HepG2 (cell line): Measurements from ENCODE around the gene A3GALT2. TPM values are rescaled to one million over a fixed set of nuclear protein-coding genes. Genes with fewer than 3 reads are reported as not detected.

Source experiments
- ATAC-seq: fragments of 200-7000 bp; cut with Tn5 transposase; 3 replicates; pipeline ENCODE4 v1.9.1; 2020; ENCODE audit warnings: mild to moderate bottlenecking, moderate library complexity
- BruUV-seq: library from RNA; stranded (reverse); fragments of 400-500 nt; replicated peaks from 2 replicates; lab custom pipeline; 2021; lab: Mats Ljungman, UMichigan
- CTCF ChIA-PET: fragments of 300-600 bp; formaldehyde crosslinking; extraction: SDS; loops from one replicate; lab custom pipeline; 2021; ENCODE audit warnings: low total read pairs, inconsistent platforms, low intra/inter-chr PET ratio; lab: Yijun Ruan, JAX
- POLR2A ChIA-PET: fragments of 350-600 bp; sonication (Branson Sonifier 250); formaldehyde crosslinking; loops from one replicate; lab custom pipeline; 2020; ENCODE audit warnings: antibody characterized with exemption, inconsistent platforms; lab: Yijun Ruan, JAX
- DNase-seq: peaks from one replicate; pipeline ENCODE4 v3.0.0-alpha.2; 2015; ENCODE audit warnings: low spot score
- FAIRE-seq: peaks from 3 replicates; lab custom pipeline; 2011; peaks lifted over from hg19 to GRCh38; lab: Jason Lieb, UNC
- H2AFZ ChIP-seq: one replicate; pipeline ENCODE4 v1.6.1; 2011; ENCODE audit warnings: low read length, inconsistent platforms
- H3K27ac ChIP-seq: fragments of 300-600 bp; 3 replicates; pipeline ENCODE4 v1.8.0; 2011; ENCODE audit warnings: mixed run types, mild to moderate bottlenecking, mixed read lengths, low read length, inconsistent platforms; ENCODE audit not compliant: insufficient read depth; ENCODE audit errors: extremely low read length
- H3K27me3 ChIP-seq, 2 experiments: fragments of 200-600 bp in 1 of 2; 2 replicates in 1 of 2; 3 replicates in 1 of 2; pipeline versions ENCODE4 v1.6.0 to v1.8.0; 2011; ENCODE audit warnings: low read length in 2 of 2, mild to moderate bottlenecking in 2 of 2, moderate library complexity in 2 of 2, inconsistent platforms in 1 of 2; ENCODE audit not compliant: insufficient read depth in 2 of 2, control insufficient read depth in 1 of 2
- H3K36me3 ChIP-seq, 2 experiments: fragments of 200-600 bp in 1 of 2; replicated peaks in 1 of 2; 2 replicates in 1 of 2; 3 replicates in 1 of 2; pipeline versions ENCODE4 v1.5.1 to v1.8.0; 2011; ENCODE audit warnings: low read length in 2 of 2, inconsistent platforms in 1 of 2; ENCODE audit not compliant: insufficient read depth in 2 of 2, control insufficient read depth in 1 of 2
- H3K4me1 ChIP-seq: 2 replicates; pipeline ENCODE4 v1.5.1; 2012; ENCODE audit warnings: low read length, inconsistent platforms; ENCODE audit not compliant: insufficient read depth
- H3K4me2 ChIP-seq: 2 replicates; pipeline ENCODE4 v1.6.0; 2011; ENCODE audit warnings: low read depth, low read length, inconsistent platforms
- H3K4me3 ChIP-seq, 3 experiments: fragments of 200-600 bp in 1 of 3; sonication (generic), shearing (Covaris generic) in 1 of 3; replicated peaks in 1 of 3; 2 replicates each; pipeline ENCODE4 v1.5.1; 2011 to 2016; ENCODE audit warnings: low read length in 3 of 3, inconsistent platforms in 2 of 3, low read depth in 2 of 3, mild to moderate bottlenecking in 2 of 3, control low read depth in 1 of 3, mixed read lengths in 1 of 3; ENCODE audit not compliant: insufficient read depth in 1 of 3
- H3K79me2 ChIP-seq: one replicate; pipeline ENCODE4 v1.6.1; 2011; ENCODE audit warnings: low read length, inconsistent platforms; ENCODE audit not compliant: insufficient read depth
- H3K9ac ChIP-seq: 2 replicates; pipeline ENCODE4 v1.6.0; 2011; ENCODE audit warnings: mild to moderate bottlenecking, low read depth, low read length, inconsistent platforms; ENCODE audit not compliant: insufficient read depth
- H3K9me3 ChIP-seq: 2 replicates; pipeline ENCODE4 v1.5.1; 2012; ENCODE audit warnings: mild to moderate bottlenecking, low read length
- H4K20me1 ChIP-seq: 2 replicates; pipeline ENCODE4 v1.6.0; 2011; ENCODE audit warnings: inconsistent platforms, mild to moderate bottlenecking, low read length, moderate library complexity; ENCODE audit not compliant: insufficient read depth
- ARID2 ChIP-seq: sonication (generic); formaldehyde crosslinking; IDR thresholded peaks from 2 replicates; pipeline ENCODE4 v1.8.1; 2022; ENCODE audit warnings: mild to moderate bottlenecking, missing genetic modification reagents, borderline replicate concordance
- ARNTL ChIP-seq: sonication (generic); formaldehyde crosslinking; IDR thresholded peaks from 2 replicates; pipeline ENCODE4 v1.4.0; 2020; ENCODE audit warnings: mild to moderate bottlenecking, missing genetic modification reagents
- ATF1 ChIP-seq: IDR thresholded peaks from 2 replicates; pipeline ENCODE4 v1.6.1; 2016; ENCODE audit warnings: mild to moderate bottlenecking, control low read depth
- BHLHE40 ChIP-seq: IDR thresholded peaks from 2 replicates; pipeline ENCODE4 v1.6.1; 2011; ENCODE audit warnings: low read length, improper control_type of control experiment
- HDAC1 ChIP-seq: sonication (generic); formaldehyde crosslinking; IDR thresholded peaks from 2 replicates; pipeline ENCODE4 v1.5.1; 2020; ENCODE audit warnings: mild to moderate bottlenecking, missing genetic modification reagents
- KAT2B ChIP-seq: fragments of 150-350 bp; IDR thresholded peaks from 2 replicates; pipeline ENCODE4 v1.6.1; 2014; ENCODE audit warnings: low read depth, low read length, borderline replicate concordance
- MTA3 ChIP-seq: sonication (generic); formaldehyde crosslinking; IDR thresholded peaks from 2 replicates; pipeline ENCODE4 v1.4.0; 2020; ENCODE audit warnings: missing genetic modification reagents
- MTF1 ChIP-seq: sonication (generic); formaldehyde crosslinking; IDR thresholded peaks from 2 replicates; pipeline ENCODE4 v1.5.0; 2020; ENCODE audit warnings: missing genetic modification reagents
- SAP130 ChIP-seq: IDR thresholded peaks from 2 replicates; pipeline ENCODE4 v1.6.1; 2016; ENCODE audit warnings: low read depth
- ZBTB38 ChIP-seq: sonication (generic); formaldehyde crosslinking; IDR thresholded peaks from 2 replicates; pipeline ENCODE4 v1.5.1; 2020; ENCODE audit warnings: mild to moderate bottlenecking, missing genetic modification reagents
- ZNF20 ChIP-seq: sonication (generic); formaldehyde crosslinking; IDR thresholded peaks from 2 replicates; pipeline ENCODE4 v1.4.0; 2020; ENCODE audit warnings: mild to moderate bottlenecking, moderate library complexity, missing genetic modification reagents
- ZNF274 ChIP-seq: sonication (generic); formaldehyde crosslinking; IDR thresholded peaks from 2 replicates; pipeline ENCODE4 v1.5.1; 2020; ENCODE audit warnings: mild to moderate bottlenecking, missing genetic modification reagents
- WGBS: methylation state at CpG from one replicate; pipeline ENCODE4 v1.1.6; 2017; ENCODE audit warnings: low lambda C conversion rate; 5-methylcytosine and 5-hydroxymethylcytosine counted together
- in situ Hi-C: cut with HindIII; loops from 2 replicates; pipeline ENCODE4 v1.10.0; 2017; ENCODE audit warnings: low pct_unique_long_range_greater_than_20kb; ENCODE audit not compliant: extremely low pct_ligation_motif_present
- intact Hi-C: fragments of 100-400 bp; cut with micrococcal nuclease; formaldehyde crosslinking; loops from one replicate; pipeline ENCODE4 v1.10.0; 2022; ENCODE audit not compliant: unreplicated experiment
- polyA plus RNA-seq, 8 experiments: library from polyadenylated mRNA; depleted of rRNA in 3 of 8; stranded (reverse) in 7 of 8; unstranded in 1 of 8; fragments of >200 nt; fragmentation: Illumina TruSeq in 4 of 8; extraction: Trizol in 4 of 8; gene quantifications; 2 replicates each; pipeline versions ENCODE4 v1.2.1 to v1.2.3, GENCODE V29; 2011 to 2016; ENCODE audit warnings: low read depth in 4 of 8, missing spikeins in 1 of 8, mixed read lengths in 1 of 8; ENCODE audit not compliant: insufficient read depth in 1 of 8
- total RNA-seq, 5 experiments: library from RNA; depleted of rRNA; stranded (reverse); fragments of >200 nt; fragmentation: Illumina TruSeq; extraction: Trizol; gene quantifications; 2 replicates each; pipeline ENCODE4 v1.2.3, GENCODE V29; 2016; ENCODE audit warnings: low read depth in 1 of 5
- TF ChIP-seq, protein P1 (sequence below): IDR thresholded peaks from 2 replicates; pipeline ENCODE4 v1.6.1; 2016; ENCODE audit warnings: missing compliant biosample characterization, missing genetic modification reagents, borderline replicate concordance
- TF ChIP-seq, protein P2 (sequence below): sonication (generic); formaldehyde crosslinking; IDR thresholded peaks from 2 replicates; pipeline ENCODE4 v1.5.1; 2020; ENCODE audit warnings: mild to moderate bottlenecking, missing genetic modification reagents, borderline replicate concordance
- TF ChIP-seq, protein P3 (sequence below): IDR thresholded peaks from 2 replicates; pipeline ENCODE4 v1.6.1; 2016; ENCODE audit warnings: missing biosample characterization, missing genetic modification reagents, low read depth

A3GALT2 gene
- total and polyA plus RNA-seq, 2 of the 13 experiments (the other 11 are each of a cell fraction or from before 2014, with no cell fraction given) = not detected

DNA sequence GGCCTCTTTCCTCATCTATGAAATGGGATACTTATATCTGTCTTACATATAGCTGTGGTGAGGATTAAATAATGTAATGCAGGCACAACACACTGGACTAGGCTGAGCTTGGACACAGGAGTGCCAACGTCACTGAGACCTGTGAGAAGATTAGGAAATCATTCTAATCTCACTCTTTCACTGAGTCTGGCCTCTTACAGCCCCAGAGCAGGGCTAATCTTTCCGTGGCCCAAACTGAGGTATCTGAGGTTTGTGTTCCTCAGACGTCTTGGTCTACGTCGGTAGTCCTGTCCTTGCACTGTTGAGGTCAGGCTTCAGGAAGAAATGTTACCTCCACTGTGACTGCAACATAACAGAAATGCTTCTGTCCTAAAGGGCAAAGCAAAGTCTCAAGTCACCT lies 22.6 kb upstream of the A3GALT2 start:
- FAIRE-seq = no peak
- peaks cover 2 to 22% of the 10 kb centered on the region in 2 experiments; a peak in 3 of 5 replicates for H3K36me3 ChIP-seq
- no peak for DNase-seq

DNA sequence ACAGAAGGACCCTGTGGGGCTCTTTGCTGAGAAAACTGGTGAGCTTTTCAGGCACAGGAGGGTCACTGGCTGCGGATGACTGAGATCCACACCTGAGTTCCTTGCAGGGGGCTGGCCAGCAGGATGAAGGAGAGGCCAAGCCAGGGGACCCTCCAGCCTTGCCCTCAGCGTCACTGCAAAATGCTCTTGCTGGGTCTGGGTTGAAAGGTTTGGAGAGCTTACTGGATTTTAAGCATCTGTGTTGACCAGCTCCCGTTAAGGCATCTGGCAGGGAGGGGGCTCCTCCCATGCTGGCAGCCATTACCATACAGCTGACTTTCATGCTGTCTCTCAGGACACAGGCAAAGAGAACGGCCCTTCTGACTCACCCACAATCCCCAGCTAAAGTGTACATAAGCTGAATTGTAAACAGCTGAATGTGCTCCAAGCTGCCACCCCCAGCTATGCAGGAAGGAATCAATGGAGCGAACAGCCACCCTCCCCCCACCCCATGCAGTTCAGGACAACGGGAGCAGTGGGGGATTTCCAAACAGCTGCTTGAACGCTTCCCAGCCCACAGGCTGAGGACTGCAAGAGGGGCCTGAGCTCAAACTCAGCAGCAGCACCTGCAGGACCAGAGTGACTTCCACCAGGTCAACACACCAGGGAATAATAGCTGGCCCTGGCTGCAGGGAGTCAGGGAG lies 21.3 kb upstream of the A3GALT2 start:
- peak overlapping the region; percentile 53 for H3K9ac ChIP-seq
- no peak overlapping the region for H2AFZ ChIP-seq
- H4K20me1 ChIP-seq = peaks cover 51% of the 10 kb centered on the region
- POLR2A ChIA-PET = interaction anchor here (0.5 to 5.4 kb wide), 14 partner anchors 9 to 216 kb away, joined by 3 to 29 read pairs (median 3); partner anchors contain the start of gene A3GALT2
- peaks cover 2 to 22% of the 10 kb centered on the region in 2 experiments; a peak in 3 of 5 replicates for H3K36me3 ChIP-seq
- ATAC-seq = peak; percentile 90
- in situ Hi-C loops = no loop called here
- peak; percentile 97 for DNase-seq
- H3K4me3 ChIP-seq = peak overlapping the region in 2 of 3 experiments; percentile 18 to 57; a peak in 3 of 6 replicates
- H3K79me2 ChIP-seq = peaks cover 92% of the 10 kb centered on the region
- H3K27ac ChIP-seq = peak overlapping the region; percentile 61
- H3K4me1 ChIP-seq = peaks cover 100% of the 10 kb centered on the region
- no TSS peak for BruUV-seq
- peak overlapping the region; percentile 73 for H3K4me2 ChIP-seq
- H3K27me3 ChIP-seq = no peaks in the 10 kb centered on the region
- FAIRE-seq = peak; percentile 87
- 0% methylated on average over 2 of the region's 7 CpGs for WGBS
- intact Hi-C loops = loop anchor here (1.0 kb wide), 2 partner anchors 8 kb away; no protein-coding TSS in a partner anchor
- H3K9me3 ChIP-seq = no peaks in the 10 kb centered on the region
- CTCF ChIA-PET = no interaction called here
- TF ChIP-seq, protein P1, sequence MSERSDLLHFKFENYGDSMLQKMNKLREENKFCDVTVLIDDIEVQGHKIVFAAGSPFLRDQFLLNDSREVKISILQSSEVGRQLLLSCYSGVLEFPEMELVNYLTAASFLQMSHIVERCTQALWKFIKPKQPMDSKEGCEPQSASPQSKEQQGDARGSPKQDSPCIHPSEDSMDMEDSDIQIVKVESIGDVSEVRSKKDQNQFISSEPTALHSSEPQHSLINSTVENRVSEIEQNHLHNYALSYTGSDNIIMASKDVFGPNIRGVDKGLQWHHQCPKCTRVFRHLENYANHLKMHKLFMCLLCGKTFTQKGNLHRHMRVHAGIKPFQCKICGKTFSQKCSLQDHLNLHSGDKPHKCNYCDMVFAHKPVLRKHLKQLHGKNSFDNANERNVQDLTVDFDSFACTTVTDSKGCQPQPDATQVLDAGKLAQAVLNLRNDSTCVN (CRISPR knock-in tag) = no peak; the same call in 1 of the 2 replicates
- TF ChIP-seq ARID2 (CRISPR knock-in tag) = peak; percentile 62; the same call in 1 of the 2 replicates
- peak; percentile 5; the same call in 1 of the 2 replicates for TF ChIP-seq KAT2B
- no peak for TF ChIP-seq MTF1 (CRISPR knock-in tag)
- TF ChIP-seq, protein P2, sequence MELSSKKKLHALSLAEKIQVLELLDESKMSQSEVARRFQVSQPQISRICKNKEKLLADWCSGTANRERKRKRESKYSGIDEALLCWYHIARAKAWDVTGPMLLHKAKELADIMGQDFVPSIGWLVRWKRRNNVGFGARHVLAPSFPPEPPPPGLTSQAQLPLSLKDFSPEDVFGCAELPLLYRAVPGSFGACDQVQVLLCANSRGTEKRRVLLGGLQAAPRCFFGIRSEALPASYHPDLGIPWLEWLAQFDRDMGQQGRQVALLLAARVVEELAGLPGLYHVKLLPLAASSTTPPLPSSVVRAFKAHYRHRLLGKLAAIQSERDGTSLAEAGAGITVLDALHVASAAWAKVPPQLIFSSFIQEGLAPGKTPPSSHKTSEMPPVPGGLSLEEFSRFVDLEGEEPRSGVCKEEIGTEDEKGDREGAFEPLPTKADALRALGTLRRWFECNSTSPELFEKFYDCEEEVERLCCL (CRISPR knock-in tag) = no peak
- peak; percentile 62 for TF ChIP-seq BHLHE40
- peak; percentile 31; the same call in 1 of the 2 replicates for TF ChIP-seq ZNF274
- TF ChIP-seq ZNF20 = peak; percentile 76; the same call in 1 of the 2 replicates
- peak; percentile 97 for TF ChIP-seq HDAC1 (CRISPR knock-in tag)
- TF ChIP-seq MTA3 (CRISPR knock-in tag) = no peak
- TF ChIP-seq, protein P3, sequence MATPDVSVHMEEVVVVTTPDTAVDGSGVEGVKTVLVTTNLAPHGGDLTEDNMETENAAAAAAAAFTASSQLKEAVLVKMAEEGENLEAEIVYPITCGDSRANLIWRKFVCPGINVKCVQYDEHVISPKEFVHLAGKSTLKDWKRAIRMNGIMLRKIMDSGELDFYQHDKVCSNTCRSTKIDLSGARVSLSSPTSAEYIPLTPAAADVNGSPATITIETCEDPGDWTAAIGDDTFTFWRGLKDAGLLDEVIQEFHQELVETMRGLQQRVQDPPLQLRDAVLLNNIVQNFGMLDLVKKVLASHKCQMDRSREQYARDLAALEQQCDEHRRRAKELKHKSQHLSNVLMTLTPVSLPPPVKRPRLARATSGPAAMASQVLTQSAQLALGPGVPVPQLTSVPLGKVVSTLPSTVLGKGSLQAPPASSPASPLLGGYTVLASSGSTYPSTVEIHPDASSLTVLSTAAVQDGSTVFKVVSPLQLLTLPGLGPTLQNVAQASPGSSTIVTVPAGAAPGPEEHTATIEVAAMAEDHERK = 0 out of 2 replicates have a peak, but pooled peaks have one; percentile 24

More for the DNA sequence above, 22.6 kb upstream of the A3GALT2 start:
- ChIA-PET POLR2A (interaction anchor here (0.7 to 1.2 kb wide), 3 partner anchors 88 to 216 kb away, joined by 3 read pairs; no protein-coding TSS in a partner anchor), CTCF (no interaction called here)
- H4K20me1 ChIP-seq = peaks cover 38% of the 10 kb centered on the region
- peak overlapping the region; percentile 47 for H3K27ac ChIP-seq
- TF ChIP-seq SAP130 (CRISPR knock-in tag) (0 out of 2 replicates have a peak, but pooled peaks have one; percentile 24), ARNTL (CRISPR knock-in tag) (no peak), ZBTB38 (CRISPR knock-in tag) (peak; percentile 73), ATF1 (no peak)
- H2AFZ ChIP-seq = no peak overlapping the region
- BruUV-seq = no TSS peak
- no peaks in the 10 kb centered on the region for H3K9me3 ChIP-seq
- WGBS = 75% methylated on average over 5 of the region's 5 CpGs
- H3K27me3 ChIP-seq = no peaks in the 10 kb centered on the region; a peak in 1 of 5 replicates
- H3K4me2 ChIP-seq = peak overlapping the region; percentile 16; the same call in 1 of the 2 replicates
- intact Hi-C loops (no loop called here), in situ Hi-C loops (no loop called here)
- no peak overlapping the region for H3K4me3 ChIP-seq
- peaks cover 97% of the 10 kb centered on the region for H3K4me1 ChIP-seq
- H3K79me2 ChIP-seq = peaks cover 90% of the 10 kb centered on the region
- H3K9ac ChIP-seq = no peak overlapping the region
- ATAC-seq = no peak
